MCF 10A (cell line): Measurements from ENCODE around the gene CACNA1S. TPM values are rescaled to one million over a fixed set of nuclear protein-coding genes. Genes with fewer than 3 reads are reported as not detected.

Experiments used
- BruUV-seq: library from RNA; stranded (reverse); fragments of 400-500 nt; replicated peaks from 2 replicates; lab custom pipeline; 2021; lab: Mats Ljungman, UMichigan
- CTCF ChIA-PET: fragments of 300-600 bp; sonication (Branson Sonifier 250); formaldehyde crosslinking; extraction: SDS; loops from one replicate; lab custom pipeline; 2021; ENCODE audit warnings: antibody characterized with exemption, inconsistent platforms; lab: Yijun Ruan, JAX
- POLR2A ChIA-PET: fragments of 300-600, 350-650 bp; sonication (Branson Sonifier 250); formaldehyde crosslinking; extraction: SDS; loops from one replicate; lab custom pipeline; 2020; ENCODE audit warnings: antibody characterized with exemption, inconsistent platforms; lab: Yijun Ruan, JAX
- DNase-seq: peaks from one replicate; pipeline ENCODE4 v3.0.0-alpha.2; 2018; ENCODE audit not compliant: unreplicated experiment
- H3K27ac Mint-ChIP-seq: one replicate; pipeline ENCODE4 v1.8.0; 2022; ENCODE audit warnings: mild to moderate bottlenecking, low read depth, mixed read lengths; ENCODE audit not compliant: unreplicated experiment
- H3K27me3 Mint-ChIP-seq: one replicate; pipeline ENCODE4 v1.8.0; 2022; ENCODE audit warnings: mixed read lengths; ENCODE audit not compliant: insufficient read depth, unreplicated experiment
- H3K36me3 Mint-ChIP-seq: one replicate; pipeline ENCODE4 v1.8.0; 2022; ENCODE audit warnings: mild to moderate bottlenecking, moderate library complexity, mixed read lengths; ENCODE audit not compliant: insufficient read depth, unreplicated experiment
- H3K4me1 Mint-ChIP-seq: one replicate; pipeline ENCODE4 v1.8.0; 2022; ENCODE audit warnings: mixed read lengths; ENCODE audit not compliant: insufficient read depth, unreplicated experiment
- H3K4me3 Mint-ChIP-seq: one replicate; pipeline ENCODE4 v1.8.0; 2022; ENCODE audit warnings: mild to moderate bottlenecking, moderate library complexity, mixed read lengths; ENCODE audit not compliant: unreplicated experiment
- H3K9me3 Mint-ChIP-seq: one replicate; pipeline ENCODE4 v1.8.0; 2022; ENCODE audit warnings: mixed read lengths; ENCODE audit not compliant: unreplicated experiment
- intact Hi-C: fragments of 100-400 bp; cut with micrococcal nuclease; formaldehyde crosslinking; loops from 2 replicates; pipeline ENCODE4 v1.14.1; 2022
- total RNA-seq: library from RNA; stranded (reverse); gene quantifications from 2 replicates; pipeline ENCODE4 v1.2.3, GENCODE V29; 2022
- TF ChIP-seq, protein P1 (sequence below): fragments of 200-600 bp; IDR thresholded peaks from one replicate; pipeline ENCODE4 v1.8.0; 2022; ENCODE audit warnings: antibody characterized with exemption, mild to moderate bottlenecking; ENCODE audit not compliant: unreplicated experiment

The CACNA1S gene
- total RNA-seq, 1 experiment from 2014 or later: not detected

DNA sequence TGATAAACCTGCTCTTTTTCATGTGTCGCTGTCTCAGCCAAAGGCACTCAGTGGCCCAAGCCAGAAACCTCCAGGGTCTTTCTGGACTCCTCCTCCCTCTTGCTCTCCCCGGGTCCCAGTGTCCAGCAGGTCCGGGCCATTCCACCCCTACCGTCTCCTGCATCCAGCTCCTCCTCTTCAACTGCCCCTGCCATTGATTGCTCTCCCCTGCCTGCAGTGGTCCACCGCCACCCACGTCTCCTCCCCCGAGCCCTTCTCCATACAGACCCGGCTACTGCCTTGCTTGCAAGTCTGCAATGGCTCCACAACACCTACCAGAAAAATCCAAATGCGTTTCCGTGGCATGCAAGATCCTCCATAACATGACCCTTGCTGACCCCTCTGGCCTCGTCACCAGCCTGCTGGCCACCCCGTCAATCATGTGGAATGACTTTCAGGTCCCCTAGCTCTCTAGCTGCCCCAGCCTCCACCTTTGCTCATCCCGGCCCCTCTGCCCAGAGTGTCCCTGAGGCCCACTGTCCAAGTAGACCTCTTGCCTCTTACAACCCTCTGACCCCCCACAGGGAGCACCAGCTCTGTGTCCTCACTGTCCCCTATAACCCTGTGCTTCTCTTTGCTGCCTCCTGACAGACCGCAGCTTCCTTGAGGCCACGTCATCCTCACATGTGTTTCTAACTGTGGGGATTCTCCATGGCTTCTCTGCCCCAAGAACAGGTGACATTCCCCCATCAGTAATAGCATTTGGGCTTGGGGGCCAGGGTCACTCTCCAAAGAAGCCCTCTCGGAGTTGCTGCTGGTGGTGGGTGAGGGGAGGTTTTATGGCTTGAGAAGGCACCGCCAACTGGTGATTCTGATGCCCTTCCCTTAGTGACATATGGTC lies 15.0 kb downstream of the CACNA1S start:
- intact Hi-C loops: no loop called here
- POLR2A ChIA-PET: interaction anchor here (1.0 to 1.7 kb wide), 3 partner anchors 10 to 134 kb away, joined by 3 to 5 read pairs (median 4); no protein-coding TSS in a partner anchor
- no peak overlapping the region for H3K27ac Mint-ChIP-seq
- no TSS peak for BruUV-seq
- peaks cover 20% of the 10 kb centered on the region for H3K27me3 Mint-ChIP-seq
- peaks cover 4% of the 10 kb centered on the region for H3K36me3 Mint-ChIP-seq
- no peak for DNase-seq
- TF ChIP-seq, protein P1, sequence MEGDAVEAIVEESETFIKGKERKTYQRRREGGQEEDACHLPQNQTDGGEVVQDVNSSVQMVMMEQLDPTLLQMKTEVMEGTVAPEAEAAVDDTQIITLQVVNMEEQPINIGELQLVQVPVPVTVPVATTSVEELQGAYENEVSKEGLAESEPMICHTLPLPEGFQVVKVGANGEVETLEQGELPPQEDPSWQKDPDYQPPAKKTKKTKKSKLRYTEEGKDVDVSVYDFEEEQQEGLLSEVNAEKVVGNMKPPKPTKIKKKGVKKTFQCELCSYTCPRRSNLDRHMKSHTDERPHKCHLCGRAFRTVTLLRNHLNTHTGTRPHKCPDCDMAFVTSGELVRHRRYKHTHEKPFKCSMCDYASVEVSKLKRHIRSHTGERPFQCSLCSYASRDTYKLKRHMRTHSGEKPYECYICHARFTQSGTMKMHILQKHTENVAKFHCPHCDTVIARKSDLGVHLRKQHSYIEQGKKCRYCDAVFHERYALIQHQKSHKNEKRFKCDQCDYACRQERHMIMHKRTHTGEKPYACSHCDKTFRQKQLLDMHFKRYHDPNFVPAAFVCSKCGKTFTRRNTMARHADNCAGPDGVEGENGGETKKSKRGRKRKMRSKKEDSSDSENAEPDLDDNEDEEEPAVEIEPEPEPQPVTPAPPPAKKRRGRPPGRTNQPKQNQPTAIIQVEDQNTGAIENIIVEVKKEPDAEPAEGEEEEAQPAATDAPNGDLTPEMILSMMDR: no peak
- no peaks in the 10 kb centered on the region for H3K4me1 Mint-ChIP-seq
- no peak overlapping the region for H3K4me3 Mint-ChIP-seq
- CTCF ChIA-PET: interaction anchor here (0.6 to 6.9 kb wide), 6 partner anchors 12 to 1089 kb away, joined by 3 to 46 read pairs (median 15); partner anchors contain the start of gene CACNA1S
- H3K9me3 Mint-ChIP-seq: no peaks in the 10 kb centered on the region

GRCh38 chr1:201096041-201096461 lies 16.2 kb downstream of the CACNA1S start:
- Mint-ChIP-seq H3K36me3 (peaks cover 4% of the 10 kb centered on the region), H3K4me3 (no peak overlapping the region), H3K27ac (no peak overlapping the region), H3K27me3 (peaks cover 20% of the 10 kb centered on the region), H3K9me3 (no peaks in the 10 kb centered on the region), H3K4me1 (no peaks in the 10 kb centered on the region)
- CTCF ChIA-PET: interaction anchor here (0.7 to 6.9 kb wide), 5 partner anchors 10 to 299 kb away, joined by 3 to 46 read pairs (median 4); partner anchors contain the start of gene CACNA1S
- no TSS peak for BruUV-seq
- POLR2A ChIA-PET: interaction anchor here (1.0 to 1.7 kb wide), 3 partner anchors 9 to 133 kb away, joined by 3 to 5 read pairs (median 4); no protein-coding TSS in a partner anchor
- DNase-seq: no peak
- TF ChIP-seq, protein P1: no peak
- intact Hi-C loops: no loop called here

DNA sequence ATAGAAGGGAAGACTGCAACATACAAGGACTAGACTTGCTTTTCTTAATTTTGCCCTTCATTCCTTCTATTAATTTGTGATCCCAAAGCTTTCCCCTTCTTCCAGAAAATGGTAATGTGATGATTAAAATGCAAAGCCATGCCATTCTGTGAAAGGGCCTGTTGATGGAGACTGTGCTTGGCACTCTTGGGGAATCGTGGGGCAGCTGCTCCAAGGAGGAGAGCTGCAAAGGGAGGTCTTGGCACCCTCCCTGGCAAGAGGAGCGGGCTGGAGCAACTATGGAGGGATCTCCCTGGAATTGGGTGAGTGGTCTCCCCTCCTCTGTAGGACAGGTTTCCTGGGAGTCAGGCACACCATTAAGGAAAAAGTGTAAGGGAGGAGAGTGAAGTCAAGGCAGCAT lies 16.6 kb downstream of the CACNA1S start:
- TF ChIP-seq, protein P1: no peak
- no peak overlapping the region for H3K27ac Mint-ChIP-seq
- DNase-seq: no peak
- H3K36me3 Mint-ChIP-seq: peaks cover 4% of the 10 kb centered on the region
- intact Hi-C loops: no loop called here
- POLR2A ChIA-PET: interaction anchor here (1.7 kb wide), 1 partner anchor 132 kb away, joined by 4 read pairs; no protein-coding TSS in a partner anchor
- BruUV-seq: no TSS peak
- peaks cover 20% of the 10 kb centered on the region for H3K27me3 Mint-ChIP-seq
- no peaks in the 10 kb centered on the region for H3K4me1 Mint-ChIP-seq
- no peak overlapping the region for H3K4me3 Mint-ChIP-seq
- H3K9me3 Mint-ChIP-seq: no peaks in the 10 kb centered on the region
- CTCF ChIA-PET: interaction anchor here (0.7 to 6.9 kb wide), 5 partner anchors 10 to 300 kb away, joined by 3 to 46 read pairs (median 4); partner anchors contain the start of gene CACNA1S

GRCh38 chr1:201094832-201095231 lies 17.4 kb downstream of the CACNA1S start:
- Mint-ChIP-seq H3K9me3 (no peaks in the 10 kb centered on the region), H3K36me3 (peaks cover 4% of the 10 kb centered on the region), H3K27me3 (peaks cover 20% of the 10 kb centered on the region), H3K27ac (no peak overlapping the region), H3K4me3 (no peak overlapping the region), H3K4me1 (no peaks in the 10 kb centered on the region)
- TF ChIP-seq, protein P1: no peak
- ChIA-PET CTCF (interaction anchor here (0.5 to 6.9 kb wide), 5 partner anchors 9 to 732 kb away, joined by 3 to 46 read pairs (median 3); partner anchors contain the start of gene CACNA1S), POLR2A (interaction anchor here (0.7 kb wide), 1 partner anchor 10 kb away, joined by 3 read pairs; no protein-coding TSS in a partner anchor)
- BruUV-seq: no TSS peak
- no peak for DNase-seq
- intact Hi-C loops: no loop called here
